Upper lobe of left lung (tissue), 6 donors: Measurements from ENCODE around the gene SRA1. TPM values are rescaled to one million over a fixed set of nuclear protein-coding genes. Genes with fewer than 3 reads are reported as not detected.
A peak's percentile ranks its signal among the peaks of the same experiment; 100 is the strongest.
"Not testable (repeated sequence)": the region's sequence is repeated elsewhere in the genome, so short reads cannot be mapped to it uniquely, and the experiment has no call there.

ENCODE experiments used
- ATAC-seq, 2 donors: fragments of 200-7000 bp; cut with Tn5 transposase; one replicate each; pipeline ENCODE4 v1.9.1; 2022; ENCODE audit warnings: mild to moderate bottlenecking in 2 of 2, moderate library complexity in 2 of 2; ENCODE audit not compliant: low FRiP score in 2 of 2
- DNase-seq, 2 donors: peaks; one replicate each; pipeline ENCODE4 v3.0.0-alpha.2; 2019 to 2020
- H3K27ac ChIP-seq, 4 donors: fragments of 200-600 bp; sonication (generic); one replicate each; pipeline ENCODE4 v1.5.1; 2016 to 2019
- H3K27me3 ChIP-seq, 4 donors: fragments of 200-600 bp; sonication (generic); one replicate each; pipeline ENCODE4 v1.5.1; 2017 to 2019
- H3K36me3 ChIP-seq, 4 donors: fragments of 200-600 bp; sonication (generic); one replicate each; pipeline ENCODE4 v1.5.1; 2016 to 2019
- H3K4me1 ChIP-seq, 4 donors: fragments of 200-600 bp; sonication (generic); one replicate each; pipeline ENCODE4 v1.5.1; 2018 to 2019
- H3K4me3 ChIP-seq, 4 donors: fragments of 200-600 bp; sonication (generic); one replicate each; pipeline ENCODE4 v1.5.1; 2017 to 2019; ENCODE audit warnings: mild to moderate bottlenecking in 2 of 4, moderate library complexity in 1 of 4
- H3K9me3 ChIP-seq, 4 donors: fragments of 200-600 bp; sonication (generic); one replicate each; pipeline ENCODE4 v1.5.1; 2018 to 2019
- EP300 ChIP-seq, 4 donors: sonication (generic); formaldehyde crosslinking; IDR thresholded peaks; one replicate each; pipeline ENCODE4 v1.5.1; 2017; ENCODE audit warnings: antibody characterized with exemption in 4 of 4, control low read depth in 2 of 4
- POLR2A ChIP-seq, 4 donors: fragments of 450-650 bp; IDR thresholded peaks; one replicate each; pipeline ENCODE4 v1.5.1; 2016 to 2017; ENCODE audit warnings: antibody characterized with exemption in 4 of 4, mild to moderate bottlenecking in 2 of 4
- POLR2AphosphoS5 ChIP-seq, 2 donors: sonication (generic); formaldehyde crosslinking; IDR thresholded peaks; one replicate each; pipeline ENCODE4 v1.5.1; 2017; ENCODE audit warnings: antibody characterized with exemption in 2 of 2
- WGBS, 2 donors: methylation state at CpG; one replicate each; pipeline ENCODE4 v1.1.5; 2017 to 2018; 5-methylcytosine and 5-hydroxymethylcytosine counted together
- total RNA-seq, 6 donors: library from RNA; depleted of rRNA in 4 of 6; stranded (reverse); fragments of >200 nt in 4 of 6; gene quantifications; one replicate each; pipeline versions ENCODE4 v1.1.0 to v1.2.1, GENCODE V29; 2016 to 2021
- TF ChIP-seq, protein P1 (sequence below), 6 experiments: fragments of 450-650 bp in 4 of 6; fragments of 200-600 bp in 2 of 6; sonication (generic) in 2 of 6; IDR thresholded peaks; one replicate each; pipeline ENCODE4 v1.5.1; 2016 to 2019; ENCODE audit warnings: antibody characterized with exemption in 6 of 6
- donor health status: DM: no; HTN: no; CAD: no; lungs with moderate emphysema.
- donor health status: DM: no; HTN: yes; CAD: no; lungs with severe emphysema.

Gene SRA1
- total RNA-seq, 6 donors from 2014 or later: 23.1 to 31.6 (median 29.6) TPM

GRCh38 chr5:140595538-140596300 lies 38.4 kb upstream of the SRA1 start:
- Histone ChIP-seq H3K4me1 (peaks cover 21 to 31% (median 23%) of the 10 kb centered on the region in 4 donors), H3K4me3 (no peak overlapping the region), H3K27me3 (no peaks in the 10 kb centered on the region), H3K27ac (peak overlapping the region; percentile 44 to 79 (median 74)), H3K9me3 (no peaks in the 10 kb centered on the region), H3K36me3 (no peaks in the 10 kb centered on the region)
- peak in 1 of 2 donors; percentile 42 for TF ChIP-seq POLR2AphosphoS5 (IDR thresholded peaks at IDR 0.05)
- TF ChIP-seq, protein P1, sequence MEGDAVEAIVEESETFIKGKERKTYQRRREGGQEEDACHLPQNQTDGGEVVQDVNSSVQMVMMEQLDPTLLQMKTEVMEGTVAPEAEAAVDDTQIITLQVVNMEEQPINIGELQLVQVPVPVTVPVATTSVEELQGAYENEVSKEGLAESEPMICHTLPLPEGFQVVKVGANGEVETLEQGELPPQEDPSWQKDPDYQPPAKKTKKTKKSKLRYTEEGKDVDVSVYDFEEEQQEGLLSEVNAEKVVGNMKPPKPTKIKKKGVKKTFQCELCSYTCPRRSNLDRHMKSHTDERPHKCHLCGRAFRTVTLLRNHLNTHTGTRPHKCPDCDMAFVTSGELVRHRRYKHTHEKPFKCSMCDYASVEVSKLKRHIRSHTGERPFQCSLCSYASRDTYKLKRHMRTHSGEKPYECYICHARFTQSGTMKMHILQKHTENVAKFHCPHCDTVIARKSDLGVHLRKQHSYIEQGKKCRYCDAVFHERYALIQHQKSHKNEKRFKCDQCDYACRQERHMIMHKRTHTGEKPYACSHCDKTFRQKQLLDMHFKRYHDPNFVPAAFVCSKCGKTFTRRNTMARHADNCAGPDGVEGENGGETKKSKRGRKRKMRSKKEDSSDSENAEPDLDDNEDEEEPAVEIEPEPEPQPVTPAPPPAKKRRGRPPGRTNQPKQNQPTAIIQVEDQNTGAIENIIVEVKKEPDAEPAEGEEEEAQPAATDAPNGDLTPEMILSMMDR (IDR thresholded peaks at IDR 0.05): no peak
- TF ChIP-seq POLR2A (IDR thresholded peaks at IDR 0.05): peak in 1 of 4 donors; percentile 31
- TF ChIP-seq EP300 (IDR thresholded peaks at IDR 0.05): no peak
- DNase-seq: peak in 1 of 2 donors; percentile 80
- ATAC-seq: peak in 1 of 2 donors; percentile 81
- WGBS, 2 donors: 55 to 63% methylated on average over 5 of the region's 5 CpGs

DNA sequence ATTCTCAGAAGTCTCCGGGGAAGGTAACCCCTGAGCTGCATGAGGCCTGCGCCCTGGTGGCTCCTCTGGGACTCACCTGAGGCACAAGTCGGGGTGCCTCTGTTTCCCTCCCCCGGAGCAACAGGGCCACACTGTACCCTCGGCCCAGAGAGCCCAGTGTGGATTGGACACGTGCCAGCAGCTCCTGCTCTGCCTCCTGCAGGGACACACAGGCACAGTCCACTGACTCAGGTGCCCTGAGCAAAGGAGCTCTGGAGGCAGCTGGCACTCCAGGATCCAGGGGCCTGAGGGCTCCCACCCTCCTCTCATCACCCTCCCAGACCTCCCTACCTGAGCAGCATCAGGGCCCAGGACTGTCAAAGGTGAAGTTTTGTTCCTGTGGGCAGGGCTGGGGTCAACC lies 36.9 kb upstream of the SRA1 start:
- DNase-seq: peak in 1 of 2 donors; percentile 44
- TF ChIP-seq EP300 (IDR thresholded peaks at IDR 0.05) (no peak), POLR2A (IDR thresholded peaks at IDR 0.05) (no peak), POLR2AphosphoS5 (IDR thresholded peaks at IDR 0.05) (no peak)
- TF ChIP-seq, protein P1 (IDR thresholded peaks at IDR 0.05): no peak
- no peaks in the 10 kb centered on the region for H3K36me3 ChIP-seq
- H3K9me3 ChIP-seq: no peaks in the 10 kb centered on the region
- no peak overlapping the region for H3K4me3 ChIP-seq
- ATAC-seq: no peak
- WGBS, 2 donors: 73 to 100% methylated on average over 5 of the region's 6 CpGs
- peaks cover 25 to 39% (median 36%) of the 10 kb centered on the region in 4 donors for H3K4me1 ChIP-seq
- H3K27ac ChIP-seq: peak overlapping the region in 3 of 4 donors; percentile 72 to 79 (median 76)
- no peaks in the 10 kb centered on the region for H3K27me3 ChIP-seq

DNA sequence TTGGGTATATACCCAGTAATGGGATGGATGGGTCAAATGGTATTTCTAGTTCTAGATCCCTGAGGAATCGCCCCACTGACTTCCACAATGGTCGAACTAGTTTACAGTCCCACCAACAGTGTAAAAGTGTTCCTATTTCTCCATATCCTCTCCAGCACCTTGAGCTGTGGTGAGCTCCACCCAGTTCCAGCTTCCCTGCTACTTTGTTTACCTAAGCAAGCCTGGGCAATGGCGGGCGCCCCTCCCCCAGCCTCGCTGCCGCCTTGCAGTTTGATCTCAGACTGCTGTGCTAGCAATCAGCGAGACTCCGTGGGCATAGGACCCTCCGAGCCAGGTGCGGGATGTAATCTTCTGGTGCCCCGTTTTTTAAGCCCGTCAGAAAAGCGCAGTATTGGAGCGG lies 35.8 kb upstream of the SRA1 start:
- H3K9me3 ChIP-seq, H3K36me3 ChIP-seq, H3K27me3 ChIP-seq, DNase-seq, ATAC-seq, H3K4me3 ChIP-seq: not testable (repeated sequence)
- WGBS, 2 donors: 37 to 39% methylated on average over 12 of the region's 14 CpGs
- H3K4me1 ChIP-seq: peaks cover 32 to 47% (median 42%) of the 10 kb centered on the region in 4 donors
- peak overlapping the region in 1 of 4 donors; percentile 21 for H3K27ac ChIP-seq

DNA sequence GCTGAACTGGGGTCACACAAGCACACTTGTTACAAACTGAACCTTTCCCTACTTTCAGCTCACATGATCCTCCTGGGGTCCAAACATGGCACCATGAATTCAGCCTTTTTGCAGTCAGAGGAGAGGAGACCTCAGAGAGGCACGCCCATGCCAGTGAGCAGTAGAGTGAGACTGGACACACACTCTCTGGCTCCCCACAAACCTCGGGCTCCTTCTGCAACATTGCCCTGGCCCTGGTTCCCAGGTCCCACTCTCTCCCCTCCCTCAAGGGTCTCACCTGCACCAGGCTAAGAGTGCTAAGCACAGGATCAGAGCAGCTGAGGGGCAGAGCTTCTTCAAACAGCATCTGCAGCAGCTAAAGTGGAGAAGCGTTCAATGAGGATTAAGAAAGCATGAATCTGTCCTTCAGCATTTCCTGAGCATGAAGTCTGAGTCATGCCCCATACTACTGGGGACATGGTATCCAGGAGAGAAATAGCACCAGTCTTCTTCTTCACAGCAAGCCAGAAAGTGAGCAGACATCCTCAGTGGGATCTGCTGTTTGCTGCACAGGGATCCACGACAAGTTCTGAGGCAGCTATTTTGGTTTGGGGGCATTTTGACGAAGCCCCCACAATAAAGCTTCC lies 34.6 kb upstream of the SRA1 start:
- 75 to 86% methylated on average over 4 to 5 of the region's 5 CpGs for WGBS, 2 donors
- DNase-seq: no peak
- H3K36me3 ChIP-seq: no peaks in the 10 kb centered on the region
- no peaks in the 10 kb centered on the region for H3K27me3 ChIP-seq
- no peaks in the 10 kb centered on the region for H3K9me3 ChIP-seq
- H3K27ac ChIP-seq: peak overlapping the region; percentile 28 to 73 (median 64)
- ATAC-seq: peak in 1 of 2 donors; percentile 46
- TF ChIP-seq, protein P1 (IDR thresholded peaks at IDR 0.05): no peak
- peak in 1 of 4 donors; percentile 43 for TF ChIP-seq POLR2A (IDR thresholded peaks at IDR 0.05)
- H3K4me1 ChIP-seq: peaks cover 32 to 47% (median 42%) of the 10 kb centered on the region in 4 donors
- H3K4me3 ChIP-seq: peak overlapping the region in 1 of 4 donors; percentile 14

GRCh38 chr5:140590861-140591260 lies 33.6 kb upstream of the SRA1 start:
- Histone ChIP-seq H3K27ac (peak overlapping the region in 3 of 4 donors; percentile 1 to 73 (median 63)), H3K27me3 (no peaks in the 10 kb centered on the region), H3K4me3 (peak overlapping the region in 1 of 4 donors; percentile 14), H3K9me3 (no peaks in the 10 kb centered on the region), H3K4me1 (peaks cover 24 to 38% (median 33%) of the 10 kb centered on the region in 4 donors), H3K36me3 (no peaks in the 10 kb centered on the region)
- no peak for ATAC-seq
- 89 to 92% methylated on average over 3 to 7 of the region's 7 CpGs for WGBS, 2 donors
- no peak for TF ChIP-seq POLR2AphosphoS5 (IDR thresholded peaks at IDR 0.05)
- TF ChIP-seq POLR2A (IDR thresholded peaks at IDR 0.05): no peak
- TF ChIP-seq, protein P1 (IDR thresholded peaks at IDR 0.05): no peak
- no peak for TF ChIP-seq EP300 (IDR thresholded peaks at IDR 0.05)
- no peak for DNase-seq
